ENCODE data around the gene EVC. TPM values are rescaled to one million over a fixed set of nuclear protein-coding genes. Genes with fewer than 3 reads are reported as not detected.

The EVC gene
- total RNA-seq, 2 donors from 2014 or later = 18.4 to 30.0 TPM

DNA sequence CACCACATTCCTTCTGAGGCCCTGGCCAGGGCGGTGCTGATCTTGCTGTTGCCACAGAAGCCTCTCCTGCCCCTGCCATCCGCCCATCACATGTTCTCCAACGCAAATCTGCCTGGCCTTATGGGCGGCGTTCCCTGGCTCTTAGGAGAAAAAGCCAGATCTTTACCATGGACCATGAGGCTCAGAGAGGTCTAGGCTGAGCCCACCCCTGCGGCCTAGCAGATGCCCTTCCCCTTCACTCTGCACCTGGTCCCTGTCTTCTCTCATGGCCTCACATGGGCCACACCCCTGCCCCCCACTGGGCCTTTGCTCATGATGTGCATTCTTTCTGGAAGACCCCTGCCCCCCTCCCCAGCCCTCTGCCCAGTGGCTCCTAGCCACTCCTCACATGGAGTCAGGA lies 103.4 kb downstream of the EVC start:
- no peak overlapping the region for H3K27ac ChIP-seq
- DNase-seq = no peak
- no peak for ATAC-seq
- no peak overlapping the region for H3K4me3 ChIP-seq
- intact Hi-C loops (cut with DNase I) = loop anchor here (10.0 kb wide), 1 partner anchor 760 kb away; the partner anchor contains the start of gene STK32B
- 91 to 94% methylated on average over 6 of the region's 6 CpGs for WGBS, 2 donors
- H3K36me3 ChIP-seq (replicated peaks in 1 of 2; ENCODE audit: insufficient read depth in 1 of 2, low read depth in 2 of 2) = peaks cover 3 to 8% of the 10 kb centered on the region in 2 donors
- H3K4me1 ChIP-seq = no peaks in the 10 kb centered on the region
- H3K9me3 ChIP-seq = no peaks in the 10 kb centered on the region
- no peaks in the 10 kb centered on the region for H3K27me3 ChIP-seq
- TF ChIP-seq POLR2A (IDR thresholded peaks at IDR 0.05) = no peak
- TF ChIP-seq, protein P1, sequence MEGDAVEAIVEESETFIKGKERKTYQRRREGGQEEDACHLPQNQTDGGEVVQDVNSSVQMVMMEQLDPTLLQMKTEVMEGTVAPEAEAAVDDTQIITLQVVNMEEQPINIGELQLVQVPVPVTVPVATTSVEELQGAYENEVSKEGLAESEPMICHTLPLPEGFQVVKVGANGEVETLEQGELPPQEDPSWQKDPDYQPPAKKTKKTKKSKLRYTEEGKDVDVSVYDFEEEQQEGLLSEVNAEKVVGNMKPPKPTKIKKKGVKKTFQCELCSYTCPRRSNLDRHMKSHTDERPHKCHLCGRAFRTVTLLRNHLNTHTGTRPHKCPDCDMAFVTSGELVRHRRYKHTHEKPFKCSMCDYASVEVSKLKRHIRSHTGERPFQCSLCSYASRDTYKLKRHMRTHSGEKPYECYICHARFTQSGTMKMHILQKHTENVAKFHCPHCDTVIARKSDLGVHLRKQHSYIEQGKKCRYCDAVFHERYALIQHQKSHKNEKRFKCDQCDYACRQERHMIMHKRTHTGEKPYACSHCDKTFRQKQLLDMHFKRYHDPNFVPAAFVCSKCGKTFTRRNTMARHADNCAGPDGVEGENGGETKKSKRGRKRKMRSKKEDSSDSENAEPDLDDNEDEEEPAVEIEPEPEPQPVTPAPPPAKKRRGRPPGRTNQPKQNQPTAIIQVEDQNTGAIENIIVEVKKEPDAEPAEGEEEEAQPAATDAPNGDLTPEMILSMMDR (IDR thresholded peaks at IDR 0.05) = no peak

GRCh38 chr4:5815641-5816040 lies 104.6 kb downstream of the EVC start:
- ATAC-seq = no peak
- DNase-seq = no peak

DNA sequence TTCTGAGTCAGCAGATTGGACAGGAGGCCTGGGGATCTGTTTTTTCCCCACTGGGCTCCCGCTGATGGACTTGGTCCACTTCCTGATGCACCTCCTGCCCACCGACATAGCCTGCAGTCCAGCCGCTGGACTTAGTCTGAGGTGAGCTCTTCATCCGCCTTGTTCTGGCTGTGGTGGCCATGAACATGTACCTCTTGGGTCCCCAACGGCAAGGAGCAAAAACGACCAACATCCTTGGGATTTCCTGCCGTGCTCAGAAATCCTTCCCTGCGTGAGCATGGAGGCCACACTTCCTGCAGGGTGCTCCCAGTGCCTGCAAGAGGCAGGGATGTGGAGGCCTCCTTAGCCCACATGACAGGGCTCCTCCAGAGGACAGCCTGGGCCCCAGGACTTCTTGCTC lies 105.1 kb downstream of the EVC start:
- Histone ChIP-seq H3K36me3 (replicated peaks in 1 of 2; ENCODE audit: insufficient read depth in 1 of 2, low read depth in 2 of 2) (no peaks in the 10 kb centered on the region), H3K9me3 (no peaks in the 10 kb centered on the region), H3K4me3 (no peak overlapping the region), H3K27ac (no peak overlapping the region), H3K4me1 (no peaks in the 10 kb centered on the region), H3K27me3 (no peaks in the 10 kb centered on the region)
- DNase-seq (no peak), ATAC-seq (no peak)
- 86% methylated on average over 8 of the region's 8 CpGs; no CpG with 5 or more reads in 1 of the 2 donors for WGBS, 2 donors
- TF ChIP-seq, protein P1 (IDR thresholded peaks at IDR 0.05) = no peak
- TF ChIP-seq POLR2A (IDR thresholded peaks at IDR 0.05) = no peak
- intact Hi-C loops (cut with DNase I) = loop anchor here (10.0 kb wide), 1 partner anchor 761 kb away; the partner anchor contains the start of gene STK32B

More at GRCh38 chr4:5815641-5816040, 104.6 kb downstream of the EVC start:
- H3K9me3 ChIP-seq = no peaks in the 10 kb centered on the region
- intact Hi-C loops (cut with DNase I) = loop anchor here (10.0 kb wide), 1 partner anchor 761 kb away; the partner anchor contains the start of gene STK32B
- 83 to 86% methylated on average over 5 of the region's 5 CpGs for WGBS, 2 donors
- H3K4me1 ChIP-seq = no peaks in the 10 kb centered on the region
- no peaks in the 10 kb centered on the region for H3K36me3 ChIP-seq (replicated peaks in 1 of 2; ENCODE audit: insufficient read depth in 1 of 2, low read depth in 2 of 2)
- no peak overlapping the region for H3K27ac ChIP-seq
- H3K27me3 ChIP-seq = no peaks in the 10 kb centered on the region
- TF ChIP-seq, protein P1 (IDR thresholded peaks at IDR 0.05) = no peak
- TF ChIP-seq POLR2A (IDR thresholded peaks at IDR 0.05) = no peak
- no peak overlapping the region for H3K4me3 ChIP-seq

GRCh38 chr4:5816851-5817375 lies 105.9 kb downstream of the EVC start:
- no peaks in the 10 kb centered on the region for H3K4me1 ChIP-seq
- H3K36me3 ChIP-seq (replicated peaks in 1 of 2; ENCODE audit: insufficient read depth in 1 of 2, low read depth in 2 of 2) = no peaks in the 10 kb centered on the region
- H3K27ac ChIP-seq = no peak overlapping the region
- TF ChIP-seq POLR2A (IDR thresholded peaks at IDR 0.05) = no peak
- TF ChIP-seq, protein P1 (IDR thresholded peaks at IDR 0.05) = no peak
- H3K4me3 ChIP-seq = no peak overlapping the region
- intact Hi-C loops (cut with DNase I) = loop anchor here (10.0 kb wide), 1 partner anchor 762 kb away; the partner anchor contains the start of gene STK32B
- no peak for DNase-seq
- WGBS, 2 donors = 91 to 92% methylated on average over 12 of the region's 12 CpGs
- H3K9me3 ChIP-seq = no peaks in the 10 kb centered on the region
- ATAC-seq = no peak
- H3K27me3 ChIP-seq = no peaks in the 10 kb centered on the region
